Smooth muscle cell (in vitro differentiated cells): ENCODE data around the gene PSD. TPM values are rescaled to one million over a fixed set of nuclear protein-coding genes. Genes with fewer than 3 reads are reported as not detected.

Experiments
- DNase-seq: peaks from one replicate; lab custom pipeline; 2025; ENCODE audit not compliant: unreplicated experiment; lab: John Stamatoyannopoulos, UW
- H2AFZ ChIP-seq: fragments of 200-600 bp; sonication (generic); 2 replicates; pipeline ENCODE4 v1.6.0; 2016; ENCODE audit warnings: antibody characterized with exemption, low read depth, mild to moderate bottlenecking
- H3F3A ChIP-seq: fragments of 200-600 bp; sonication (generic); 2 replicates; pipeline ENCODE4 v1.6.0; 2017; ENCODE audit warnings: antibody characterized with exemption, low read depth
- H3K27ac ChIP-seq: fragments of 200-600 bp; sonication (generic); 2 replicates; pipeline ENCODE4 v1.5.1; 2016; ENCODE audit warnings: low read depth, mild to moderate bottlenecking
- H3K27me3 ChIP-seq: fragments of 200-600 bp; sonication (generic); 2 replicates; pipeline ENCODE4 v1.6.1; 2016; ENCODE audit warnings: low read depth, mild to moderate bottlenecking
- H3K36me3 ChIP-seq: fragments of 200-600 bp; sonication (generic); 2 replicates; pipeline ENCODE4 v1.5.1; 2016; ENCODE audit warnings: low read depth
- H3K4me1 ChIP-seq: fragments of 200-600 bp; sonication (generic); 2 replicates; pipeline ENCODE4 v1.5.1; 2016; ENCODE audit warnings: low read depth
- H3K4me2 ChIP-seq: fragments of 200-600 bp; sonication (generic); 2 replicates; pipeline ENCODE4 v1.6.0; 2016; ENCODE audit warnings: mild to moderate bottlenecking
- H3K4me3 ChIP-seq: fragments of 200-600 bp; sonication (generic); 2 replicates; pipeline ENCODE4 v1.5.1; 2016; ENCODE audit warnings: mild to moderate bottlenecking
- H3K79me2 ChIP-seq: fragments of 200-600 bp; sonication (generic); 2 replicates; pipeline ENCODE4 v1.6.0; 2016; ENCODE audit warnings: low read depth, mild to moderate bottlenecking
- H3K9ac ChIP-seq: fragments of 200-600 bp; sonication (generic); 2 replicates; pipeline ENCODE4 v1.6.0; 2016; ENCODE audit warnings: low read depth
- H3K9me3 ChIP-seq: fragments of 200-600 bp; sonication (generic); replicated peaks from 2 replicates; pipeline ENCODE4 v1.5.1; 2016; ENCODE audit warnings: low read depth
- H4K20me1 ChIP-seq: fragments of 200-600 bp; sonication (generic); 2 replicates; pipeline ENCODE4 v1.6.0; 2016; ENCODE audit warnings: low read depth
- WGBS: methylation state at CpG from one replicate; pipeline ENCODE4 v1.1.7; 2016; ENCODE audit warnings: low lambda C conversion rate; 5-methylcytosine and 5-hydroxymethylcytosine counted together
- polyA plus RNA-seq: library from polyadenylated mRNA; unstranded; fragments of >200 nt; fragmentation: Nextera tagmentation; extraction: Ambion mirVana; gene quantifications from 2 replicates; pipeline ENCODE4 v1.2.1, GENCODE V29; 2016
- total RNA-seq: library from RNA; depleted of rRNA; stranded (reverse); fragments of >200 nt; gene quantifications from 2 replicates; pipeline ENCODE4 v1.2.3, GENCODE V29; 2014
- TF ChIP-seq, protein P1 (sequence below): fragments of 200-600 bp; sonication (generic); IDR thresholded peaks from 2 replicates; pipeline ENCODE4 v1.5.1; 2017; ENCODE audit warnings: borderline replicate concordance, mild to moderate bottlenecking, antibody characterized with exemption; ENCODE audit not compliant: insufficient read depth, poor library complexity, severe bottlenecking

PSD gene
- total and polyA plus RNA-seq, 2 experiments from 2014 or later = 4.1 to 31.6 TPM

DNA sequence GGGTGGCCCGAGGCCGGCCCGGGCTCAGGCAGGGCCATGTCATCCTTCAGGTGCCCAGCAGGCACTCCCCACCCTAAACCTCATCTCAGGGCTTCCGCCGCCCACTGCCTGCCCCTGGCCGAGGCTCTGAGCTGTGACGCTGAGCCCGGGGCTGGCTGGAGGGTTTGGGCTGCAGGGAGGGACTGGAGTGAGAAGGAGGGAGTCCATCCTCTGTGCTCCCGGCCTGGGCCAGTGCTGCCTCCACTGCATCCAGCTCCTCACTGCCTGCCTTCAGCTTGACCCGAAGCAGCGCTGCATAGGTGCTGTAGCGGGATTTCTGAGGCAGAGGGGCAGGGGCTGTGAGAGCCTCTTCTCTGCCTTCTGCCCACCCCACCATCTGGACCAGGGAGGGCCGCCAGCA is 15.5 kb downstream of the PSD start:
- H3K36me3 ChIP-seq = no peaks in the 10 kb centered on the region
- H3K27me3 ChIP-seq = no peaks in the 10 kb centered on the region
- no peak overlapping the region for H2AFZ ChIP-seq
- no peaks in the 10 kb centered on the region for H3K9me3 ChIP-seq
- 91% methylated on average over 11 of the region's 13 CpGs for WGBS
- H3K4me1 ChIP-seq = no peaks in the 10 kb centered on the region
- no peaks in the 10 kb centered on the region for H3F3A ChIP-seq
- no peak overlapping the region for H3K9ac ChIP-seq
- H3K79me2 ChIP-seq = no peaks in the 10 kb centered on the region
- peaks cover 8% of the 10 kb centered on the region for H4K20me1 ChIP-seq
- no peak overlapping the region for H3K27ac ChIP-seq
- H3K4me3 ChIP-seq = no peak overlapping the region
- TF ChIP-seq, protein P1, sequence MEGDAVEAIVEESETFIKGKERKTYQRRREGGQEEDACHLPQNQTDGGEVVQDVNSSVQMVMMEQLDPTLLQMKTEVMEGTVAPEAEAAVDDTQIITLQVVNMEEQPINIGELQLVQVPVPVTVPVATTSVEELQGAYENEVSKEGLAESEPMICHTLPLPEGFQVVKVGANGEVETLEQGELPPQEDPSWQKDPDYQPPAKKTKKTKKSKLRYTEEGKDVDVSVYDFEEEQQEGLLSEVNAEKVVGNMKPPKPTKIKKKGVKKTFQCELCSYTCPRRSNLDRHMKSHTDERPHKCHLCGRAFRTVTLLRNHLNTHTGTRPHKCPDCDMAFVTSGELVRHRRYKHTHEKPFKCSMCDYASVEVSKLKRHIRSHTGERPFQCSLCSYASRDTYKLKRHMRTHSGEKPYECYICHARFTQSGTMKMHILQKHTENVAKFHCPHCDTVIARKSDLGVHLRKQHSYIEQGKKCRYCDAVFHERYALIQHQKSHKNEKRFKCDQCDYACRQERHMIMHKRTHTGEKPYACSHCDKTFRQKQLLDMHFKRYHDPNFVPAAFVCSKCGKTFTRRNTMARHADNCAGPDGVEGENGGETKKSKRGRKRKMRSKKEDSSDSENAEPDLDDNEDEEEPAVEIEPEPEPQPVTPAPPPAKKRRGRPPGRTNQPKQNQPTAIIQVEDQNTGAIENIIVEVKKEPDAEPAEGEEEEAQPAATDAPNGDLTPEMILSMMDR = no peak
- H3K4me2 ChIP-seq = no peak overlapping the region
- DNase-seq = no peak

DNA sequence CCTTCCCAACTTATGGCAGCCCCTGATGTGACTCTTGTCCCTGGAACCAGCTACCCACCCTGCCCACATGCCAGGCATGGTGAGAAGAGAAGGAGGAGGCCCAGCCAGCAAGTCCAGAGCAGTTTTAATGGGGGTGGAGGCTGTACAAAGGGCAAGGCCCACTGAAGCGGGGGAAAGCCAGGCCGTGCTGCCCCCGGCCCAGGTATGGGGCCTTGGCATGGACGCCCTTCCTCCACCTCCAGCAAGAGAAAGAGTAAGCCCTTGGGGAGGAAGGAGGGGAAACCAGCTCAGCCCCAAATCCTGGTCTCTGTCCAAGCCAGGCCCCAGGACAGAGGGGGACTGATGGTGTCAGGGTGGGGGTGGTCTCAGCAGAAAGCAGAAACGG is 16.1 kb downstream of the PSD start:
- Histone ChIP-seq H3F3A (no peaks in the 10 kb centered on the region), H4K20me1 (peaks cover 3% of the 10 kb centered on the region), H3K4me3 (no peak overlapping the region), H3K36me3 (no peaks in the 10 kb centered on the region), H2AFZ (no peak overlapping the region), H3K79me2 (no peaks in the 10 kb centered on the region), H3K4me2 (no peak overlapping the region), H3K27ac (peak overlapping the region; percentile 69), H3K27me3 (no peaks in the 10 kb centered on the region), H3K9ac (no peak overlapping the region), H3K9me3 (no peaks in the 10 kb centered on the region), H3K4me1 (no peaks in the 10 kb centered on the region)
- no peak for DNase-seq
- TF ChIP-seq, protein P1 = no peak
- WGBS = 100% methylated on average over 1 of the region's 5 CpGs

DNA sequence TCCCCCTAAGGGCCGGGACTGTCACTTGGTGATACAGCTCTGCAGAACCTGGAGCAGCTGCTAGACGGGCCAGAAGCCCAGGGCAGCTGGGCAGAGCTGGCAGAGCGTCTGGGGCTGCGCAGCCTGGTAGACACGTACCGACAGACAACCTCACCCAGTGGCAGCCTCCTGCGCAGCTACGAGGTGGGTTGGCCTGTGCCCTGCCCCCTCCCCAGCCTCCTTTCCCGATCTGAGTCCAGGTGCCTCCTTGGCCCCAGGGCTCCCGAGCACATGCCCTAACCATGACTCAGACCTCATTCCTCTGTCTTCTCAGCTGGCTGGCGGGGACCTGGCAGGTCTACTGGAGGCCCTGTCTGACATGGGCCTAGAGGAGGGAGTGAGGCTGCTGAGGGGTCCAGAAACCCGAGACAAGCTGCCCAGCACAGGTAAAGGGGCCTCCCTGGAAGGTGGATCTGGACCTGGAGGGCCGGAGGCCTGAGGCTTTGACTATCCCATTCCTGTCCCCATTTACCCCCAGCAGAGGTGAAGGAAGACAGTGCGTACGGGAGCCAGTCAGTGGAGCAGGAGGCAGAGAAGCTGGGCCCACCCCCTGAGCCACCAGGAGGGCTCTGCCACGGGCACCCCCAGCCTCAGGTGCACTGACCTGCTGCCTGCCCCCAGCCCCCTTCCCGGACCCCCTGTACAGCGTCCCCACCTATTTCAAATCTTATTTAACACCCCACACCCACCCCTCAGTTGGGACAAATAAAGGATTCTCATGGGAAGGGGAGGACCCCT is 16.7 kb downstream of the PSD start:
- no peaks in the 10 kb centered on the region for H3K36me3 ChIP-seq
- no peaks in the 10 kb centered on the region for H3K9me3 ChIP-seq
- no peaks in the 10 kb centered on the region for H3K4me1 ChIP-seq
- 61% methylated on average over 18 of the region's 18 CpGs for WGBS
- no peak overlapping the region for H3K4me3 ChIP-seq
- H2AFZ ChIP-seq = no peak overlapping the region
- peaks cover 2% of the 10 kb centered on the region for H3K79me2 ChIP-seq
- peak overlapping the region; percentile 69 for H3K27ac ChIP-seq
- TF ChIP-seq, protein P1 = no peak
- DNase-seq = no peak
- H3K9ac ChIP-seq = no peak overlapping the region
- no peak overlapping the region for H3K4me2 ChIP-seq
- no peaks in the 10 kb centered on the region for H3K27me3 ChIP-seq
- peaks cover 2% of the 10 kb centered on the region for H4K20me1 ChIP-seq
- H3F3A ChIP-seq = no peaks in the 10 kb centered on the region

DNA sequence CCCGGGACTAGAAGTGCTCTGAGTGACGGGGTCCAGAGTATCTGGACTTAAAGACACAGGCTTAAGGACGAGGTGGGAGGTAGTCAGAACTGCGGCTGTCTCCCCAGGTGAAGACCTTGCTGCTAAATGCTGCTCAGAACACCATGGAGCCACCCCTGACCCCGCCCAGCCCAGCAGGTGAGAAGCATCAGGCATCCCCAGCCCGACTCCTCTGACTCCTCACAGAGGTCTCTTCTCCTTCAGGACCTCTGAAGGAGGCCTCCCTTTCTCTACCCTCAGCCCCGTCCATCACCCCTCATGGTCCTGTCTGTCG is 17.3 kb downstream of the PSD start:
- peaks cover 8% of the 10 kb centered on the region for H3K79me2 ChIP-seq
- no peaks in the 10 kb centered on the region for H3K9me3 ChIP-seq
- TF ChIP-seq, protein P1 = no peak
- no peaks in the 10 kb centered on the region for H3K27me3 ChIP-seq
- H3K36me3 ChIP-seq = no peaks in the 10 kb centered on the region
- H3K27ac ChIP-seq = peak overlapping the region; percentile 69
- H3K4me3 ChIP-seq = no peak overlapping the region
- H3K9ac ChIP-seq = no peak overlapping the region
- H4K20me1 ChIP-seq = peaks cover 9% of the 10 kb centered on the region
- 81% methylated on average over 7 of the region's 8 CpGs for WGBS
- H3F3A ChIP-seq = no peaks in the 10 kb centered on the region
- no peak overlapping the region for H3K4me2 ChIP-seq
- no peak for DNase-seq
- peaks cover under 1% of the 10 kb centered on the region for H3K4me1 ChIP-seq
- H2AFZ ChIP-seq = no peak overlapping the region
